ENCODE data around the gene ATP6AP1. TPM values are rescaled to one million over a fixed set of nuclear protein-coding genes. Genes with fewer than 3 reads are reported as not detected.

ATP6AP1 gene
- total and polyA plus RNA-seq, 9 of the 15 experiments (the other 6 are each of a cell fraction or from before 2014, with no cell fraction given) = 8.3 to 90.5 (median 52.9) TPM

DNA sequence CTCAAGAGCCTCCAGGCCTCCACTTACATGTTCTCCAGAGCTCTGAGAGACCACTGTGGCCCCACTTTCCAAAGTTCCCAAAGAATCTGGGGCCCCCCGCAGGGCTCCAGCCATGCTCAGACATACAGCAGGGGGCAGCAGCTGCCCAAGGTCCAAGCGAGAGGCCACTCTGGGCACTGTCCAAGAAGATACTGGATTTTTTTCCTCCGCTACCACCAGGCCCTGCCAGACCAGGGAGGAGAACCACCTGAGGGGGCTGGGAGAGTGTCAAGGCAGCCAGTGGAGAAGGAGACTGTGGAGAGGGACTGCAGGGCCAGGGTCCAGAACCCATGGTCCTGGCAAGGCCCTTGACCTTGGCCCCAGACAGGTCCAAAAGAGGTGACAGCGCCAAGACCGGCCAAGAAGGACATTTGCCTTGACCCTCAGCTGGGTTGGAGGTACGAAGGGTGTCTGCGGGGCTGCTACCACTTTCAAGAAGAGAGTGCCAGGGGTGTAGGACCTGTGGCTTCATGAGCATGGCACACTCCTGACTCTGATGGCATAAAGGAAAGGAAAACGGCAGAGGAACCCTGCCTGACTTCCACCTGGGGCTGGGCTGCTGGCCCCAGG, 44.1 kb upstream of the ATP6AP1 start (continued):
- TF ChIP-seq, protein P1, sequence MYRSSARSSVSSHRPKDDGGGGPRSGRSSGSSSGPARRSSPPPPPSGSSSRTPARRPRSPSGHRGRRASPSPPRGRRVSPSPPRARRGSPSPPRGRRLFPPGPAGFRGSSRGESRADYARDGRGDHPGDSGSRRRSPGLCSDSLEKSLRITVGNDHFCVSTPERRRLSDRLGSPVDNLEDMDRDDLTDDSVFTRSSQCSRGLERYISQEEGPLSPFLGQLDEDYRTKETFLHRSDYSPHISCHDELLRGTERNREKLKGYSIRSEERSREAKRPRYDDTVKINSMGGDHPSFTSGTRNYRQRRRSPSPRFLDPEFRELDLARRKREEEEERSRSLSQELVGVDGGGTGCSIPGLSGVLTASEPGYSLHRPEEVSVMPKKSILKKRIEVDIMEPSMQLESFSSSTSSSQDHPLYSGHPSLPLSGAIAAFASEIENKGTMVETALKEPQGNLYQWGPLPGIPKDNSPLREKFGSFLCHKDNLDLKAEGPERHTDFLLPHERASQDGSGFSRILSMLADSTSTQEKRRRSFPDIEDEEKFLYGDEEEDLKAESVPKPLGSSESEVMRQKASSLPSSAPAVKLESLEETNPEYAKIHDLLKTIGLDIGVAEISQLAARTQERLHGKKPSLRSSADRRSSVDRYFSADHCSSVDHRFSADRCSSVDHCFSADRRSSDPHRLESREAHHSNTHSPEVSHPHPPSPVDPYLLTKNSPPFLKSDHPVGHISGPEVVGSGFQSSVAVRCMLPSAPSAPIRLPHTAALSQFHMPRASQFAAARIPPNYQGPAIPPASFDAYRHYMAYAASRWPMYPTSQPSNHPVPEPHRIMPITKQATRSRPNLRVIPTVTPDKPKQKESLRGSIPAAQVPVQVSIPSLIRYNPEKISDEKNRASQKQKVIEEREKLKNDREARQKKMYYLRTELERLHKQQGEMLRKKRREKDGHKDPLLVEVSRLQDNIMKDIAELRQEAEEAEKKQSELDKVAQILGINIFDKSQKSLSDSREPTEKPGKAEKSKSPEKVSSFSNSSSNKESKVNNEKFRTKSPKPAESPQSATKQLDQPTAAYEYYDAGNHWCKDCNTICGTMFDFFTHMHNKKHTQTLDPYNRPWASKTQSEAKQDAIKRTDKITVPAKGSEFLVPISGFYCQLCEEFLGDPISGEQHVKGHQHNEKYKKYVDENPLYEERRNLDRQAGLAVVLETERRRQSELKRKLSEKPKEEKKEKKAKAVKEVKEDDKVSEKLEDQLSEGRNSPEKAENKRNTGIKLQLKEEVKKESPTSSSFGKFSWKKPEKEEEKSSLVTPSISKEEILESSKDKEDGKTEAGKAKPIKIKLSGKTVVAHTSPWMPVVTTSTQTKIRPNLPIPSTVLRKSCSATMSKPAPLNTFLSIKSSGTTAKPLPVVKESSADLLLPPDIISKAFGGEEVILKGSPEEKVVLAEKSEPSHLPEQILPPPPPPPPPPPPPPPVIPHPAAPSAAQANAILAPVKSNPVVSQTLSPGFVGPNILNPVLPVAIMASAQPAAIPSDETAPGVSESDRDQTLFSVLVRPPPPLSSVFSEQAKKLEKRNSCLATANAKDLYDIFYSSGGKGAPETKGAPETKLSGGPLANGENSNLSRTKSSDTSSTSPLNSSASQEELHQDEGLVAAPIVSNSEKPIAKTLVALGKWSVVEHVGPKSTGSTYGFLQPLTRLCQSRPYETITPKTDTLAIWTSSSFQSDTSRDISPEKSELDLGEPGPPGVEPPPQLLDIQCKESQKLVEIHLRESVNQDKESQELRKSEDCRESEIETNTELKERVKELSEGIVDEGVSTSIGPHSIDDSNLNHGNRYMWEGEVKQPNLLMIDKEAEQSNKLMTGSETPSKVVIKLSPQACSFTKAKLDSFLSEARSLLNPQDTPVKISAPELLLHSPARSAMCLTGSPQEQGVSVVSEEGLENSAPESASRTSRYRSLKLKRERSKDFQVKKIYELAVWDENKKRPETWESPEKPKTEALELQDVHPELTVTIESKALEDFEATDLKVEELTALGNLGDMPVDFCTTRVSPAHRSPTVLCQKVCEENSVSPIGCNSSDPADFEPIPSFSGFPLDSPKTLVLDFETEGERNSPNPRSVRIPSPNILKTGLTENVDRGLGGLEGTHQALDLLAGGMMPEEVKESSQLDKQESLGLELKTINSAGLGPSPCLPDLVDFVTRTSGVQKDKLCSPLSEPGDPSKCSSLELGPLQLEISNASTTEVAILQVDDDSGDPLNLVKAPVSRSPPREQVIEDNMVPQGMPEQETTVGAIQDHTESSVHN (IDR thresholded peaks at IDR 0.05; ENCODE audit: borderline replicate concordance in 1 of 2, low read depth in 1 of 2) = no peak
- peak; percentile 98 for TF ChIP-seq ZBTB33 (CRISPR knock-in tag; IDR thresholded peaks at IDR 0.05)
- TF ChIP-seq NFIC (IDR thresholded peaks at IDR 0.05) = peak; percentile 10; the same call in 1 of the 2 replicates
- peak; percentile 30; the same call in 1 of the 2 replicates for TF ChIP-seq TFAP4 (CRISPR knock-in tag; IDR thresholded peaks at IDR 0.05; ENCODE audit: borderline replicate concordance)
- TF ChIP-seq, protein P2, sequence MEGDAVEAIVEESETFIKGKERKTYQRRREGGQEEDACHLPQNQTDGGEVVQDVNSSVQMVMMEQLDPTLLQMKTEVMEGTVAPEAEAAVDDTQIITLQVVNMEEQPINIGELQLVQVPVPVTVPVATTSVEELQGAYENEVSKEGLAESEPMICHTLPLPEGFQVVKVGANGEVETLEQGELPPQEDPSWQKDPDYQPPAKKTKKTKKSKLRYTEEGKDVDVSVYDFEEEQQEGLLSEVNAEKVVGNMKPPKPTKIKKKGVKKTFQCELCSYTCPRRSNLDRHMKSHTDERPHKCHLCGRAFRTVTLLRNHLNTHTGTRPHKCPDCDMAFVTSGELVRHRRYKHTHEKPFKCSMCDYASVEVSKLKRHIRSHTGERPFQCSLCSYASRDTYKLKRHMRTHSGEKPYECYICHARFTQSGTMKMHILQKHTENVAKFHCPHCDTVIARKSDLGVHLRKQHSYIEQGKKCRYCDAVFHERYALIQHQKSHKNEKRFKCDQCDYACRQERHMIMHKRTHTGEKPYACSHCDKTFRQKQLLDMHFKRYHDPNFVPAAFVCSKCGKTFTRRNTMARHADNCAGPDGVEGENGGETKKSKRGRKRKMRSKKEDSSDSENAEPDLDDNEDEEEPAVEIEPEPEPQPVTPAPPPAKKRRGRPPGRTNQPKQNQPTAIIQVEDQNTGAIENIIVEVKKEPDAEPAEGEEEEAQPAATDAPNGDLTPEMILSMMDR (IDR thresholded peaks at IDR 0.05 in 2 of 3, conservative IDR thresholded peaks at IDR 0.05 in 1 of 3; ENCODE audit: insufficient read depth in 2 of 3, low read depth in 1 of 3, low read length in 3 of 3) = peak; percentile 52 to 57 (median 55); a peak in 5 of 6 replicates
- peak in 1 of 2 experiments; percentile 32; a peak in 2 of 4 replicates for TF ChIP-seq RAD21 (CRISPR knock-in tag; conservative IDR thresholded peaks at IDR 0.05 in 1 of 2, IDR thresholded peaks at IDR 0.05 in 1 of 2)
- TF ChIP-seq PRMT5 (CRISPR knock-in tag; IDR thresholded peaks at IDR 0.05) = no peak

All from K562 (cell line).